Esophagus squamous epithelium (tissue), 4 donors: ENCODE data around the gene TIPARP.

Experiments used
- POLR2A ChIP-seq, 4 donors: fragments of 450-650 bp; IDR thresholded peaks; one replicate each; pipeline ENCODE4 v1.6.1; 2017; ENCODE audit warnings: antibody characterized with exemption in 4 of 4, mild to moderate bottlenecking in 4 of 4, moderate library complexity in 3 of 4
- TF ChIP-seq, protein P1 (sequence below), 6 experiments: fragments of 450-650 bp in 4 of 6; fragments of 200-600 bp in 2 of 6; sonication (generic) in 2 of 6; IDR thresholded peaks; one replicate each; pipeline ENCODE4 v1.5.1; 2016 to 2019; ENCODE audit warnings: antibody characterized with exemption in 6 of 6, mild to moderate bottlenecking in 4 of 6, moderate library complexity in 4 of 6

DNA sequence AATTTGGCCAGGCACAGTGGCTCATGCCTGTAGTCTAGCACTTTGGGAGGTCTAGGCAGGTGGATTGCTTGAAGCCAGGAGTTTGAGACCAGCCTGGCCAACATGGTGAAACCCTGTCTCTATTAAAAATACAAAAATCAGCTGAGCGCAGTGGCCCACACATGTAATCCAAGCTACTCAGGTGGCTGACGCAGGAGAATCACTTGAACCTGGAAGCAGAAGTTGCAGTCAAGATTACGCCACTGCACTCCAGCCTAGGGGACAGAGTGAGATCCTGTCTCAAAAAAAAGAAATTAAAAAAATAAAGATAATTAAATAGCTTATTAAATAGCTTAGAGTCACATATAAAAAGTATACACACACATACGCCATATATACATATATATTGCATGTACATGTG lies 3.7 kb upstream of the TIPARP start:
- TF ChIP-seq, protein P1, sequence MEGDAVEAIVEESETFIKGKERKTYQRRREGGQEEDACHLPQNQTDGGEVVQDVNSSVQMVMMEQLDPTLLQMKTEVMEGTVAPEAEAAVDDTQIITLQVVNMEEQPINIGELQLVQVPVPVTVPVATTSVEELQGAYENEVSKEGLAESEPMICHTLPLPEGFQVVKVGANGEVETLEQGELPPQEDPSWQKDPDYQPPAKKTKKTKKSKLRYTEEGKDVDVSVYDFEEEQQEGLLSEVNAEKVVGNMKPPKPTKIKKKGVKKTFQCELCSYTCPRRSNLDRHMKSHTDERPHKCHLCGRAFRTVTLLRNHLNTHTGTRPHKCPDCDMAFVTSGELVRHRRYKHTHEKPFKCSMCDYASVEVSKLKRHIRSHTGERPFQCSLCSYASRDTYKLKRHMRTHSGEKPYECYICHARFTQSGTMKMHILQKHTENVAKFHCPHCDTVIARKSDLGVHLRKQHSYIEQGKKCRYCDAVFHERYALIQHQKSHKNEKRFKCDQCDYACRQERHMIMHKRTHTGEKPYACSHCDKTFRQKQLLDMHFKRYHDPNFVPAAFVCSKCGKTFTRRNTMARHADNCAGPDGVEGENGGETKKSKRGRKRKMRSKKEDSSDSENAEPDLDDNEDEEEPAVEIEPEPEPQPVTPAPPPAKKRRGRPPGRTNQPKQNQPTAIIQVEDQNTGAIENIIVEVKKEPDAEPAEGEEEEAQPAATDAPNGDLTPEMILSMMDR (IDR thresholded peaks at IDR 0.05) = no peak
- no peak for TF ChIP-seq POLR2A (IDR thresholded peaks at IDR 0.05)
